ENCODE data around the gene NELL1.

The NELL1 gene

DNA sequence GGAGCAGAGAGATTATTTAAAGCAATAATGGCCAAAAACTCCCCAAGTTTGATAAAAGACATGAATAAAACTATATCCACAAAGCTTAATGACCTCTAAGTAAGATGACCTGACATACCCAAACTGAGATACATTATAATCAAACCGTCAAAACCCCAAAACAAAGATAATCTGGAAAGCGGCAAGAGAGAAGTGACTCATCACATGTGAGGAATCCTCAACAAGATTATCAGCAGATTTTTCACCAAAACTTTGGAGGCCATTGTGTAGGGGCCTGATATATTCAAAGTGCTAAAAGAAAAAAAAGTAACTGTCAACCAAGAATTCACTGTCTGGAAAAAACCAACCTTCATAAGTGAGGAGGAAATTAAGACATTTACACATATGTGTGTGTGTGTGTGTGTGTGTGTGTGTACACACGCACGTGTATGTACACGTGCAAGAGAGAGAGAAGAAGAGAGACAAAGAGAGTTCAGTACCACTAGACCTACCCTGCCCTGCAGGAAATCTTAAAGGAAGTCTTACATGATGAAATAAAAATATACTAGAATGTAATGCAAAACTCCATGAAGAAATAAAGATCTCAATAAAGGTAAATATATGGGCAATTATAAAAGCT lies 752.4 kb downstream of the NELL1 start:
- TF ChIP-seq, protein P1, sequence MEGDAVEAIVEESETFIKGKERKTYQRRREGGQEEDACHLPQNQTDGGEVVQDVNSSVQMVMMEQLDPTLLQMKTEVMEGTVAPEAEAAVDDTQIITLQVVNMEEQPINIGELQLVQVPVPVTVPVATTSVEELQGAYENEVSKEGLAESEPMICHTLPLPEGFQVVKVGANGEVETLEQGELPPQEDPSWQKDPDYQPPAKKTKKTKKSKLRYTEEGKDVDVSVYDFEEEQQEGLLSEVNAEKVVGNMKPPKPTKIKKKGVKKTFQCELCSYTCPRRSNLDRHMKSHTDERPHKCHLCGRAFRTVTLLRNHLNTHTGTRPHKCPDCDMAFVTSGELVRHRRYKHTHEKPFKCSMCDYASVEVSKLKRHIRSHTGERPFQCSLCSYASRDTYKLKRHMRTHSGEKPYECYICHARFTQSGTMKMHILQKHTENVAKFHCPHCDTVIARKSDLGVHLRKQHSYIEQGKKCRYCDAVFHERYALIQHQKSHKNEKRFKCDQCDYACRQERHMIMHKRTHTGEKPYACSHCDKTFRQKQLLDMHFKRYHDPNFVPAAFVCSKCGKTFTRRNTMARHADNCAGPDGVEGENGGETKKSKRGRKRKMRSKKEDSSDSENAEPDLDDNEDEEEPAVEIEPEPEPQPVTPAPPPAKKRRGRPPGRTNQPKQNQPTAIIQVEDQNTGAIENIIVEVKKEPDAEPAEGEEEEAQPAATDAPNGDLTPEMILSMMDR (IDR thresholded peaks at IDR 0.05; ENCODE audit: insufficient read depth, low read length), result no peak
- TF ChIP-seq SPI1 (IDR thresholded peaks at IDR 0.05; ENCODE audit: borderline replicate concordance, low read depth) (no peak), GABPA (IDR thresholded peaks at IDR 0.05; ENCODE audit: low read depth) (no peak)
- DNase-seq (ENCODE audit: low read depth in 1 of 2, low spot score in 1 of 2), result no peak
- H3K27me3 ChIP-seq (ENCODE audit: insufficient read depth, poor library complexity, severe bottlenecking), result no peaks in the 10 kb centered on the region
- no peak overlapping the region for H3K4me3 ChIP-seq (replicated peaks; ENCODE audit: insufficient read depth, low read length)
- no peak overlapping the region for H3K27ac ChIP-seq (replicated peaks)

DNA sequence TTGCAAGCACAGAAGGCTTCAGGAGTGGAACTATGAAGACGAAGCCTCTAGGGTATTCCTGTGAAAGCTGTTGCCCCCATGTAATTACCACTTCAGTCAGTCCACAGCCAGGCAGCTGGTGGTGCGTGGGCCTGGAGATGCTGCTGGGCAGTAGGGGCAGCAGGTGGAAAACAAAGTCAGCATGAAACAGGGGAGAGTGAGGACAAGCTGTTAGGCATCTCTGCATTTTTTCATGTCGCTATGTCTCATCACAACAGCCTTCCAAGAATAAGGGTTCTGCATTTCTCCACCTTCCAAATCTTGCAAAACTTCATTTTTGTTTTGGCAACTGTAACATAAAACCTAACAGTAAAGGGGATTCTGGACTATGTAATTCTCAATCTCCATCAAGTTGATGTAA lies 757.5 kb downstream of the NELL1 start:
- TF ChIP-seq, protein P1 (IDR thresholded peaks at IDR 0.05; ENCODE audit: insufficient read depth, low read length), result no peak
- TF ChIP-seq, protein P2, sequence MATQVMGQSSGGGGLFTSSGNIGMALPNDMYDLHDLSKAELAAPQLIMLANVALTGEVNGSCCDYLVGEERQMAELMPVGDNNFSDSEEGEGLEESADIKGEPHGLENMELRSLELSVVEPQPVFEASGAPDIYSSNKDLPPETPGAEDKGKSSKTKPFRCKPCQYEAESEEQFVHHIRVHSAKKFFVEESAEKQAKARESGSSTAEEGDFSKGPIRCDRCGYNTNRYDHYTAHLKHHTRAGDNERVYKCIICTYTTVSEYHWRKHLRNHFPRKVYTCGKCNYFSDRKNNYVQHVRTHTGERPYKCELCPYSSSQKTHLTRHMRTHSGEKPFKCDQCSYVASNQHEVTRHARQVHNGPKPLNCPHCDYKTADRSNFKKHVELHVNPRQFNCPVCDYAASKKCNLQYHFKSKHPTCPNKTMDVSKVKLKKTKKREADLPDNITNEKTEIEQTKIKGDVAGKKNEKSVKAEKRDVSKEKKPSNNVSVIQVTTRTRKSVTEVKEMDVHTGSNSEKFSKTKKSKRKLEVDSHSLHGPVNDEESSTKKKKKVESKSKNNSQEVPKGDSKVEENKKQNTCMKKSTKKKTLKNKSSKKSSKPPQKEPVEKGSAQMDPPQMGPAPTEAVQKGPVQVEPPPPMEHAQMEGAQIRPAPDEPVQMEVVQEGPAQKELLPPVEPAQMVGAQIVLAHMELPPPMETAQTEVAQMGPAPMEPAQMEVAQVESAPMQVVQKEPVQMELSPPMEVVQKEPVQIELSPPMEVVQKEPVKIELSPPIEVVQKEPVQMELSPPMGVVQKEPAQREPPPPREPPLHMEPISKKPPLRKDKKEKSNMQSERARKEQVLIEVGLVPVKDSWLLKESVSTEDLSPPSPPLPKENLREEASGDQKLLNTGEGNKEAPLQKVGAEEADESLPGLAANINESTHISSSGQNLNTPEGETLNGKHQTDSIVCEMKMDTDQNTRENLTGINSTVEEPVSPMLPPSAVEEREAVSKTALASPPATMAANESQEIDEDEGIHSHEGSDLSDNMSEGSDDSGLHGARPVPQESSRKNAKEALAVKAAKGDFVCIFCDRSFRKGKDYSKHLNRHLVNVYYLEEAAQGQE (IDR thresholded peaks at IDR 0.05; ENCODE audit: insufficient replicate concordance, low read depth), result no peak
- no peak for TF ChIP-seq GABPA (IDR thresholded peaks at IDR 0.05; ENCODE audit: low read depth)
- no peak overlapping the region for H3K27ac ChIP-seq (replicated peaks)
- no peak for DNase-seq (ENCODE audit: low read depth in 1 of 2, low spot score in 1 of 2)
- H3K4me3 ChIP-seq (replicated peaks; ENCODE audit: insufficient read depth, low read length), result no peak overlapping the region
- no peaks in the 10 kb centered on the region for H3K27me3 ChIP-seq (ENCODE audit: insufficient read depth, poor library complexity, severe bottlenecking)

DNA sequence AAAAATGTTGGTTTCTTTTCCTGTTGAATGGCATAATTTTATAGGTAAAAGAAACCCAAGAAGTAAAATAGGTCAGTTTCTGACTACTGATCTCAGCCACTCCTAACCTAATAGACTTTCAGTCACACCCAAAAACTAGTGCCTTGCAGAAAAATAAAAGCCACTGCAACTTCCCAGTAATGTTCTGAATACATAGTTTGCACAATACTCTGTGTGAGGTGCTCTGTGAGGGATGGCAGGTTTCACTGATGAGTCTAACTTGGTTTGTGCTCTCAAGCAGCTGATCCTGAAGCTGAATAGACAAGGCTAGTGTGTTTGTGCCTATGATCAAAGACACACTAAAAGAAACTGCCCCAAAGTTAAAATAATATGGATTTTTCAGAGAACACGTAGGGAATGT lies 758.3 kb downstream of the NELL1 start:
- no peak for TF ChIP-seq POLR2AphosphoS5 (IDR thresholded peaks at IDR 0.05; ENCODE audit: low read depth)
- TF ChIP-seq, protein P1 (IDR thresholded peaks at IDR 0.05; ENCODE audit: insufficient read depth, low read length), result no peak
- no peak overlapping the region for H3K4me3 ChIP-seq (replicated peaks; ENCODE audit: insufficient read depth, low read length)
- no peak for DNase-seq (ENCODE audit: low read depth in 1 of 2, low spot score in 1 of 2)
- H3K27ac ChIP-seq (replicated peaks), result no peak overlapping the region
- H3K27me3 ChIP-seq (ENCODE audit: insufficient read depth, poor library complexity, severe bottlenecking), result no peaks in the 10 kb centered on the region

DNA sequence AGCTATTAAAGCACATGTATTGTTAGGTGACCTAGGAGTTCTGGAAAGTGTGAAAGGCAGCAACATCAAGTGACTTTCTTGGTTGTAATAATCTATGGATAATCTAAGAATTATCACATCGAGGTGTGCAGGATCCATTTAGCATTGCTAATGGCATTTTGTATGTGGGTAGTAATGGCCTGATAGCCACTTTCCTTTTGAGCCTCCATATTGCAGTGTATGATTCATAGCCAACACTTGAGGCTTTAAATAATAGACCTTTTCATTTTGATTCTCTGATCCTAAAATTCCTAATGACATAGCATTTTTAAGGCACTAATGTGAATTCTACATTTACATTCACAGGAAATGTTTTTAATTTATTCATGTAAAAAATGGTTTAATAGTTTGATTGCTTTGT lies 759.4 kb downstream of the NELL1 start:
- Histone ChIP-seq H3K4me3 (replicated peaks; ENCODE audit: insufficient read depth, low read length) (no peak overlapping the region), H3K27ac (replicated peaks) (no peak overlapping the region), H3K27me3 (ENCODE audit: insufficient read depth, poor library complexity, severe bottlenecking) (no peaks in the 10 kb centered on the region)
- DNase-seq (ENCODE audit: low read depth in 1 of 2, low spot score in 1 of 2), result no peak
- TF ChIP-seq SPI1 (IDR thresholded peaks at IDR 0.05; ENCODE audit: borderline replicate concordance, low read depth), result no peak
- TF ChIP-seq POLR2AphosphoS5 (IDR thresholded peaks at IDR 0.05; ENCODE audit: low read depth), result no peak
- TF ChIP-seq, protein P2 (IDR thresholded peaks at IDR 0.05; ENCODE audit: insufficient replicate concordance, low read depth), result no peak
